Caco-2 (cell line): Measurements from ENCODE around the gene STAP2. TPM values are rescaled to one million over a fixed set of nuclear protein-coding genes. Genes with fewer than 3 reads are reported as not detected.

Experiments
- BruUV-seq: library from RNA; stranded (reverse); fragments of 400-500 nt; replicated peaks from 2 replicates; lab custom pipeline; 2021; lab: Mats Ljungman, UMichigan
- CTCF ChIA-PET: fragments of 300-600 bp; sonication (Branson Sonifier 250); formaldehyde crosslinking; loops from one replicate; lab custom pipeline; 2022; ENCODE audit warnings: antibody characterized with exemption; lab: Charles Lee
- POLR2A ChIA-PET: fragments of 300-600 bp; sonication (Branson Sonifier 250); formaldehyde crosslinking; loops from one replicate; lab custom pipeline; 2022; ENCODE audit warnings: antibody characterized with exemption; lab: Charles Lee
- DNase-seq, 2 experiments: peaks; one replicate each; pipeline versions ENCODE4 v3.0.0 to v3.0.0-alpha.2; 2020 to 2022
- H3K27me3 ChIP-seq: replicated peaks from 2 replicates; pipeline ENCODE4 v1.6.0; 2011; ENCODE audit warnings: low read length; ENCODE audit not compliant: control insufficient read depth, insufficient read depth
- H3K36me3 ChIP-seq: 2 replicates; pipeline ENCODE4 v1.5.1; 2011; ENCODE audit warnings: low read length; ENCODE audit not compliant: control insufficient read depth, insufficient read depth
- H3K4me1 ChIP-seq: fragments of 250-450 bp; sonication (Bioruptor Pico); 2 replicates; pipeline ENCODE4 v1.5.1; 2020; ENCODE audit warnings: mild to moderate bottlenecking
- H3K4me3 ChIP-seq: 2 replicates; pipeline ENCODE4 v1.5.1; 2011; ENCODE audit warnings: low read depth, mild to moderate bottlenecking, control low read depth, low read length
- H3K9me3 ChIP-seq: fragments of 250-450 bp; sonication (Bioruptor Pico); 2 replicates; pipeline ENCODE4 v1.5.1; 2020; ENCODE audit warnings: mild to moderate bottlenecking, moderate library complexity
- H3K27ac Mint-ChIP-seq: one replicate; pipeline ENCODE4 v1.8.0; 2022; ENCODE audit warnings: mixed read lengths; ENCODE audit not compliant: unreplicated experiment
- H3K27me3 Mint-ChIP-seq: one replicate; pipeline ENCODE4 v1.8.0; 2022; ENCODE audit warnings: mixed read lengths; ENCODE audit not compliant: insufficient read depth, unreplicated experiment
- H3K36me3 Mint-ChIP-seq: one replicate; pipeline ENCODE4 v1.8.0; 2022; ENCODE audit warnings: mild to moderate bottlenecking, mixed read lengths; ENCODE audit not compliant: insufficient read depth, unreplicated experiment
- H3K4me1 Mint-ChIP-seq: one replicate; pipeline ENCODE4 v1.8.0; 2022; ENCODE audit warnings: low read depth, mixed read lengths; ENCODE audit not compliant: unreplicated experiment
- H3K4me3 Mint-ChIP-seq: one replicate; pipeline ENCODE4 v1.8.0; 2022; ENCODE audit warnings: mild to moderate bottlenecking, moderate library complexity, mixed read lengths; ENCODE audit not compliant: unreplicated experiment
- H3K9me3 Mint-ChIP-seq: one replicate; pipeline ENCODE4 v1.8.0; 2022; ENCODE audit warnings: mixed read lengths; ENCODE audit not compliant: unreplicated experiment
- CTCF ChIP-seq, 2 experiments: fragments of 200-600 bp in 1 of 2; IDR thresholded peaks; 1 replicate in 1 of 2; 2 replicates in 1 of 2; pipeline versions ENCODE4 v1.5.1 to v1.8.0; 2011 to 2022; ENCODE audit warnings: antibody characterized with exemption in 1 of 2, control low read depth in 1 of 2, inconsistent platforms in 1 of 2, low read depth in 1 of 2, low read length in 1 of 2, mild to moderate bottlenecking in 1 of 2, moderate library complexity in 1 of 2; ENCODE audit not compliant: insufficient read depth in 1 of 2, severe bottlenecking in 1 of 2, unreplicated experiment in 1 of 2
- intact Hi-C: fragments of 100-400 bp; cut with micrococcal nuclease; formaldehyde crosslinking; loops from one replicate; pipeline ENCODE4 v1.10.0; 2022; ENCODE audit not compliant: unreplicated experiment
- total RNA-seq: library from RNA; stranded (reverse); gene quantifications from 2 replicates; pipeline ENCODE4 v1.2.3, GENCODE V29; 2022

Gene STAP2
- total RNA-seq, 1 experiment from 2014 or later: 71.6 TPM

- no peaks in the 10 kb centered on the region for H3K9me3 Mint-ChIP-seq
- DNase-seq: no peak
- peak overlapping the region; percentile 93 for H3K27ac Mint-ChIP-seq
- no peaks in the 10 kb centered on the region for H3K27me3 Mint-ChIP-seq
- Histone ChIP-seq H3K4me3 (no peak overlapping the region), H3K36me3 (no peaks in the 10 kb centered on the region), H3K9me3 (no peaks in the 10 kb centered on the region), H3K4me1 (peaks cover 40% of the 10 kb centered on the region), H3K27me3 (no peaks in the 10 kb centered on the region)
- ChIA-PET POLR2A (interaction anchor here (1.2 to 2.7 kb wide), 6 partner anchors 11 to 33 kb away, joined by 3 to 27 read pairs (median 15); partner anchors contain the start of genes CHAF1A and MPND), CTCF (interaction anchor here (0.5 to 2.6 kb wide), 11 partner anchors 11 to 165 kb away, joined by 3 to 25 read pairs (median 7); partner anchors contain the start of genes CHAF1A and SH3GL1)
- intact Hi-C loops: no loop called here
- H3K36me3 Mint-ChIP-seq: peaks cover 46% of the 10 kb centered on the region
- no TSS peak for BruUV-seq
- no peak for TF ChIP-seq CTCF (IDR thresholded peaks at IDR 0.05; ENCODE audit: insufficient read depth in 1 of 2, low read depth in 1 of 2, low read length in 1 of 2, severe bottlenecking in 1 of 2, unreplicated experiment in 1 of 2)
- peak overlapping the region; percentile 57 for H3K4me3 Mint-ChIP-seq
- H3K4me1 Mint-ChIP-seq: peaks cover 17% of the 10 kb centered on the region
Observed at GRCh38 chr19:4376028-4376670, 37.5 kb upstream of the STAP2 start.

- no peak overlapping the region for H3K4me3 ChIP-seq
- H3K9me3 Mint-ChIP-seq: no peaks in the 10 kb centered on the region
- peak overlapping the region; percentile 57 for H3K4me3 Mint-ChIP-seq
- peaks cover 49% of the 10 kb centered on the region for H3K36me3 Mint-ChIP-seq
- no peaks in the 10 kb centered on the region for H3K27me3 Mint-ChIP-seq
- BruUV-seq: TSS peak; percentile 73
- peak; percentile 33 to 61 for TF ChIP-seq CTCF (IDR thresholded peaks at IDR 0.05; ENCODE audit: insufficient read depth in 1 of 2, low read depth in 1 of 2, low read length in 1 of 2, severe bottlenecking in 1 of 2, unreplicated experiment in 1 of 2)
- intact Hi-C loops: loop anchor here (1.0 kb wide), 2 partner anchors 16 to 25 kb away; partner anchors contain the start of gene SH3GL1
- ChIA-PET POLR2A (interaction anchor here (1.2 to 2.7 kb wide), 7 partner anchors 12 to 33 kb away, joined by 3 to 27 read pairs (median 10); partner anchors contain the start of genes CHAF1A, MPND and SH3GL1), CTCF (interaction anchor here (0.5 to 2.6 kb wide), 18 partner anchors 12 to 767 kb away, joined by 3 to 25 read pairs (median 5); partner anchors contain the start of genes CHAF1A, MPND, SH3GL1 and YJU2)
- H3K4me1 ChIP-seq: peaks cover 40% of the 10 kb centered on the region
- H3K9me3 ChIP-seq: no peaks in the 10 kb centered on the region
- DNase-seq: peak; percentile 96 to 98
- H3K27me3 ChIP-seq: no peaks in the 10 kb centered on the region
- no peaks in the 10 kb centered on the region; the same call in 1 of the 2 replicates for H3K36me3 ChIP-seq
- peaks cover 17% of the 10 kb centered on the region for H3K4me1 Mint-ChIP-seq
- peak overlapping the region; percentile 93 for H3K27ac Mint-ChIP-seq
Observed at GRCh38 chr19:4375164-4376027, 36.8 kb upstream of the STAP2 start.
